ENCODE measurements around the gene NLRC5.
A peak's percentile ranks its signal among the peaks of the same experiment; 100 is the strongest.
"Not testable (repeated sequence)": the region's sequence is repeated elsewhere in the genome, so short reads cannot be mapped to it uniquely, and the experiment has no call there.

NLRC5 gene

GRCh38 chr16:57084257-57084770 lies 95.0 kb downstream of the NLRC5 start:
- peak; percentile 67 for DNase-seq

- no peak for DNase-seq
These were observed 95.6 kb downstream of the NLRC5 start for GRCh38 chr16:57084996-57085395.

- no peak for DNase-seq
These were observed 97.6 kb downstream of the NLRC5 start for GRCh38 chr16:57087003-57087402.

GRCh38 chr16:57089406-57089805 lies 100.0 kb downstream of the NLRC5 start:
- DNase-seq, result no peak

- DNase-seq, result no peak
These were observed 102.0 kb downstream of the NLRC5 start for GRCh38 chr16:57091200-57091974.

- peak; percentile 17 for DNase-seq
These were observed 102.8 kb downstream of the NLRC5 start, which contains the start of gene CPNE2 for GRCh38 chr16:57091975-57092785. Gene CPNE2 (plus strand): TSS chr16:57092583. CDS start chr16:57110743, 18,160 bp downstream.

GRCh38 chr16:57092786-57093411 lies 103.5 kb downstream of the NLRC5 start:
- peak; percentile 61 for DNase-seq

- no peak for DNase-seq
These were observed 104.6 kb downstream of the NLRC5 start for GRCh38 chr16:57093666-57094564.

- no peak for DNase-seq
These were observed 105.6 kb downstream of the NLRC5 start for GRCh38 chr16:57094911-57095310.

GRCh38 chr16:57096192-57096591 lies 106.8 kb downstream of the NLRC5 start:
- no peak for DNase-seq

- no peak for DNase-seq
These were observed 107.4 kb downstream of the NLRC5 start for GRCh38 chr16:57096793-57097192.

GRCh38 chr16:57098188-57098841 lies 109.0 kb downstream of the NLRC5 start:
- no peak for DNase-seq

GRCh38 chr16:57099965-57100364 lies 110.6 kb downstream of the NLRC5 start:
- DNase-seq, result not testable (repeated sequence)

GRCh38 chr16:57100445-57100844 lies 111.1 kb downstream of the NLRC5 start:
- DNase-seq, result no peak

GRCh38 chr16:57102888-57103851 lies 113.8 kb downstream of the NLRC5 start:
- DNase-seq, result no peak

GRCh38 chr16:57104706-57105105 lies 115.3 kb downstream of the NLRC5 start:
- no peak for DNase-seq

- no peak for DNase-seq
These were observed 115.8 kb downstream of the NLRC5 start for GRCh38 chr16:57105184-57105583.

GRCh38 chr16:57106767-57107166 lies 117.4 kb downstream of the NLRC5 start:
- no peak for DNase-seq

- no peak for DNase-seq
These were observed 118.1 kb downstream of the NLRC5 start for GRCh38 chr16:57107321-57107922.

- no peak for DNase-seq
These were observed 119.1 kb downstream of the NLRC5 start for GRCh38 chr16:57108432-57108831.
